SK-N-SH (cell line): ENCODE measurements around the gene NUDT7. TPM values are rescaled to one million over a fixed set of nuclear protein-coding genes. Genes with fewer than 3 reads are reported as not detected.

Experiments
- CTCF ChIA-PET: fragments of 300-600, 350-600 bp; formaldehyde crosslinking; extraction: SDS; loops from one replicate; lab custom pipeline; 2021; lab: Yijun Ruan, JAX
- POLR2A ChIA-PET: fragments of 350-600 bp; sonication (Branson Sonifier 250); formaldehyde crosslinking; extraction: SDS; loops from one replicate; lab custom pipeline; 2020; ENCODE audit warnings: antibody characterized with exemption, inconsistent platforms; lab: Yijun Ruan, JAX
- DNase-seq: peaks from one replicate; pipeline ENCODE4 v3.0.0; 2012
- H2AFZ ChIP-seq: fragments of 200-600 bp; sonication (generic); 2 replicates; pipeline ENCODE4 v1.8.1; 2016; ENCODE audit warnings: antibody characterized with exemption, mild to moderate bottlenecking, low read depth
- H3F3A ChIP-seq: fragments of 200-600 bp; sonication (generic); replicated peaks from 2 replicates; pipeline ENCODE3; 2016; ENCODE audit warnings: antibody characterized with exemption, mild to moderate bottlenecking; ENCODE audit not compliant: insufficient read depth
- H3K27ac ChIP-seq, 2 experiments: fragments of 200-500 bp in 1 of 2; fragments of 200-600 bp in 1 of 2; sonication (Bioruptor generic) in 1 of 2; sonication (generic), shearing (Covaris generic) in 1 of 2; 2 replicates each; pipeline versions ENCODE4 v1.5.1 to v1.6.1; 2014 to 2016; ENCODE audit warnings: low read depth in 2 of 2, inconsistent platforms in 1 of 2, low read length in 1 of 2, mild to moderate bottlenecking in 1 of 2, mixed read lengths in 1 of 2
- H3K27me3 ChIP-seq: fragments of 200-600 bp; sonication (generic), shearing (Covaris generic); 2 replicates; pipeline ENCODE4 v1.6.1; 2016; ENCODE audit warnings: mixed run types; ENCODE audit not compliant: insufficient read depth
- H3K36me3 ChIP-seq, 2 experiments: fragments of 200-500 bp in 1 of 2; fragments of 200-600 bp in 1 of 2; sonication (Bioruptor generic) in 1 of 2; sonication (generic) in 1 of 2; replicated peaks in 1 of 2; 2 replicates each; pipeline versions ENCODE3 to v1.5.1; 2014 to 2016; ENCODE audit warnings: low read length in 1 of 2, mild to moderate bottlenecking in 1 of 2; ENCODE audit not compliant: insufficient read depth in 2 of 2, control insufficient read depth in 1 of 2
- H3K4me1 ChIP-seq, 2 experiments: fragments of 200-500 bp in 1 of 2; fragments of 200-600 bp in 1 of 2; sonication (Bioruptor generic) in 1 of 2; sonication (generic), shearing (Covaris generic) in 1 of 2; 2 replicates each; pipeline versions ENCODE4 v1.5.1 to v1.6.1; 2014 to 2016; ENCODE audit warnings: low read depth in 1 of 2, low read length in 1 of 2, mixed run types in 1 of 2; ENCODE audit not compliant: insufficient read depth in 2 of 2, control insufficient read depth in 1 of 2
- H3K4me2 ChIP-seq: fragments of 200-600 bp; sonication (generic), shearing (Covaris generic); 2 replicates; pipeline ENCODE4 v1.6.1; 2017; ENCODE audit warnings: mixed run types
- H3K4me3 ChIP-seq, 2 experiments: fragments of 200-500 bp in 1 of 2; fragments of 200-600 bp in 1 of 2; sonication (Bioruptor generic) in 1 of 2; sonication (generic), shearing (Covaris generic) in 1 of 2; 2 replicates each; pipeline versions ENCODE4 v1.5.1 to v1.8.1; 2014 to 2016; ENCODE audit warnings: low read depth in 2 of 2, inconsistent platforms in 1 of 2, low read length in 1 of 2, mild to moderate bottlenecking in 1 of 2, mixed read lengths in 1 of 2, moderate library complexity in 1 of 2
- H3K79me2 ChIP-seq: fragments of 200-600 bp; sonication (generic); 2 replicates; pipeline ENCODE4 v1.8.1; 2017; ENCODE audit warnings: mild to moderate bottlenecking; ENCODE audit not compliant: insufficient read depth
- H3K9ac ChIP-seq: fragments of 200-600 bp; sonication (generic); 2 replicates; pipeline ENCODE4 v1.6.1; 2017; ENCODE audit warnings: mixed run types
- H3K9me2 ChIP-seq: fragments of 200-600 bp; sonication (generic); 2 replicates; pipeline ENCODE4 v1.6.1; 2017; ENCODE audit warnings: mixed run types
- H3K9me3 ChIP-seq: fragments of 200-600 bp; sonication (generic); 2 replicates; pipeline ENCODE4 v1.6.1; 2017; ENCODE audit warnings: mixed run types, mild to moderate bottlenecking, moderate library complexity
- H4K20me1 ChIP-seq: fragments of 200-600 bp; sonication (generic); 2 replicates; pipeline ENCODE4 v1.6.1; 2017; ENCODE audit warnings: mild to moderate bottlenecking, mixed run types; ENCODE audit not compliant: insufficient read depth
- CHD2 ChIP-seq: fragments of 150-350 bp; IDR thresholded peaks from 2 replicates; pipeline ENCODE4 v1.6.1; 2018; ENCODE audit warnings: low read length; ENCODE audit not compliant: partially characterized antibody
- CTCF ChIP-seq: fragments of 200-600 bp; sonication (generic); IDR thresholded peaks from 2 replicates; pipeline ENCODE4 v1.6.1; 2017; ENCODE audit warnings: antibody characterized with exemption, mild to moderate bottlenecking, moderate library complexity
- ELF1 ChIP-seq: IDR thresholded peaks from 2 replicates; pipeline ENCODE4 v1.4.0; 2012
- EP300 ChIP-seq, 2 experiments: IDR thresholded peaks; 2 replicates each; pipeline versions ENCODE4 v1.4.0 to v1.6.1; 2012; ENCODE audit warnings: borderline replicate concordance in 1 of 2, low read depth in 1 of 2, low read length in 1 of 2
- FOSL2 ChIP-seq: IDR thresholded peaks from 2 replicates; pipeline ENCODE4 v1.4.0; 2012; ENCODE audit warnings: low read depth, mild to moderate bottlenecking, moderate library complexity, borderline replicate concordance
- FOXJ3 ChIP-seq: sonication (generic); formaldehyde crosslinking; IDR thresholded peaks from 2 replicates; pipeline ENCODE4 v1.5.1; 2020; ENCODE audit warnings: mild to moderate bottlenecking, missing genetic modification reagents
- FOXM1 ChIP-seq: IDR thresholded peaks from 2 replicates; pipeline ENCODE4 v1.4.0; 2012; ENCODE audit warnings: low read depth, mild to moderate bottlenecking
- GABPA ChIP-seq: IDR thresholded peaks from 2 replicates; pipeline ENCODE4 v1.4.0; 2012; ENCODE audit warnings: low read depth, mild to moderate bottlenecking
- JUND ChIP-seq: IDR thresholded peaks from 2 replicates; pipeline ENCODE4 v1.4.0; 2012
- MAX ChIP-seq: IDR thresholded peaks from 2 replicates; pipeline ENCODE4 v1.4.0; 2012; ENCODE audit warnings: low read depth
- MEF2A ChIP-seq: IDR thresholded peaks from 2 replicates; pipeline ENCODE4 v1.4.0; 2012; ENCODE audit warnings: low read depth, borderline replicate concordance
- MXI1 ChIP-seq: IDR thresholded peaks from 2 replicates; pipeline ENCODE4 v1.6.1; 2012; ENCODE audit warnings: mild to moderate bottlenecking, low read depth, low read length, improper control_type of control experiment
- NFIC ChIP-seq: IDR thresholded peaks from 2 replicates; pipeline ENCODE4 v1.4.0; 2012; ENCODE audit warnings: borderline replicate concordance
- PBX3 ChIP-seq: IDR thresholded peaks from 2 replicates; pipeline ENCODE4; 2012
- POLR2AphosphoS5 ChIP-seq: IDR thresholded peaks from 2 replicates; pipeline ENCODE4 v1.6.1; 2012; ENCODE audit warnings: low read depth, low read length
- RAD21 ChIP-seq: IDR thresholded peaks from 2 replicates; pipeline ENCODE4 v1.6.1; 2012; ENCODE audit warnings: mild to moderate bottlenecking, low read length
- RCOR1 ChIP-seq: fragments of 150-350 bp; IDR thresholded peaks from 2 replicates; pipeline ENCODE4 v1.6.1; 2017; ENCODE audit warnings: antibody characterized with exemption, low read length
- RFX5 ChIP-seq: IDR thresholded peaks from 2 replicates; pipeline ENCODE4 v1.6.1; 2012; ENCODE audit warnings: mild to moderate bottlenecking, improper control_type of control experiment, low read length
- RXRA ChIP-seq: IDR thresholded peaks from 2 replicates; pipeline ENCODE4 v1.4.0; 2012; ENCODE audit warnings: low read depth, mild to moderate bottlenecking, borderline replicate concordance
- SMC3 ChIP-seq: IDR thresholded peaks from 2 replicates; pipeline ENCODE4 v1.6.1; 2012; ENCODE audit warnings: low read depth, low read length, improper control_type of control experiment
- TEAD4 ChIP-seq: IDR thresholded peaks from 2 replicates; pipeline ENCODE4 v1.4.0; 2012; ENCODE audit warnings: mild to moderate bottlenecking, borderline replicate concordance; ENCODE audit not compliant: insufficient read depth
- USF1 ChIP-seq: IDR thresholded peaks from 2 replicates; pipeline ENCODE4 v1.4.0; 2012; ENCODE audit warnings: low read depth, borderline replicate concordance
- USF2 ChIP-seq: fragments of 150-350 bp; IDR thresholded peaks from 2 replicates; pipeline ENCODE4 v1.6.1; 2017; ENCODE audit warnings: antibody characterized with exemption, low read length, low read depth, borderline replicate concordance
- YY1 ChIP-seq: IDR thresholded peaks from 2 replicates; pipeline ENCODE4 v1.4.0; 2012; ENCODE audit warnings: low read depth, mild to moderate bottlenecking
- WGBS: methylation state at CpG from one replicate; pipeline ENCODE4 v1.1.6; 2017; ENCODE audit warnings: low lambda C conversion rate; 5-methylcytosine and 5-hydroxymethylcytosine counted together
- polyA plus RNA-seq, 3 experiments: library from polyadenylated mRNA; depleted of rRNA; stranded (reverse); fragments of >200 nt; gene quantifications; 2 replicates each; pipeline ENCODE4 v1.2.3, GENCODE V29; 2012

Gene NUDT7
- polyA plus RNA-seq, 1 of the 3 experiments (the other 2 are of a cell fraction) = 11.4 TPM

GRCh38 chr16:77675464-77676324, 46.6 kb upstream of the NUDT7 start:
- H3K36me3 ChIP-seq = no peaks in the 10 kb centered on the region
- H3K4me2 ChIP-seq = peak overlapping the region; percentile 33; the same call in 1 of the 2 replicates
- no peaks in the 10 kb centered on the region for H4K20me1 ChIP-seq
- 23% methylated on average over 15 of the region's 15 CpGs for WGBS
- no peak for TF ChIP-seq FOXJ3 (CRISPR knock-in tag)
- no peak for TF ChIP-seq NFIC
- TF ChIP-seq FOSL2 = no peak
- TF ChIP-seq FOXM1 = no peak
- TF ChIP-seq RAD21 = peak; percentile 99
- TF ChIP-seq MEF2A = no peak
- no peak for TF ChIP-seq ELF1
- TF ChIP-seq POLR2AphosphoS5 = no peak
- TF ChIP-seq RCOR1 = 0 out of 2 replicates have a peak, but pooled peaks have one; percentile 41
- no peak for TF ChIP-seq MXI1
- TF ChIP-seq SMC3 = peak; percentile 100
- peak; percentile 30 for TF ChIP-seq CHD2
- TF ChIP-seq JUND = no peak
- TF ChIP-seq PBX3 = no peak
- TF ChIP-seq RFX5 = no peak
- no peak for TF ChIP-seq MAX
- no peak for TF ChIP-seq RXRA
- no peak for TF ChIP-seq GABPA
- no peak for TF ChIP-seq TEAD4
- no peak for TF ChIP-seq YY1
- TF ChIP-seq USF1 = no peak
- no peak for TF ChIP-seq EP300 (IDR thresholded peaks at IDR 0.05; ENCODE audit: borderline replicate concordance in 1 of 2, low read depth in 1 of 2, low read length in 1 of 2)
- peak; percentile 95 for TF ChIP-seq CTCF
- TF ChIP-seq USF2 = no peak
- no peak overlapping the region for H3K9ac ChIP-seq
- H3K27me3 ChIP-seq = no peaks in the 10 kb centered on the region
- no peaks in the 10 kb centered on the region for H3K9me2 ChIP-seq
- no peak overlapping the region for H2AFZ ChIP-seq
- H3K27ac ChIP-seq = no peak overlapping the region
- CTCF ChIA-PET = interaction anchor here (0.5 to 4.9 kb wide), 32 partner anchors 8 to 891 kb away, joined by 3 to 84 read pairs (median 3); no protein-coding TSS in a partner anchor
- POLR2A ChIA-PET = no interaction called here
- peak overlapping the region in 1 of 2 experiments; percentile 27; a peak in 2 of 4 replicates for H3K4me3 ChIP-seq
- no peaks in the 10 kb centered on the region for H3K9me3 ChIP-seq
- no peaks in the 10 kb centered on the region for H3F3A ChIP-seq
- DNase-seq = peak; percentile 79
- H3K4me1 ChIP-seq = no peaks in the 10 kb centered on the region
- no peaks in the 10 kb centered on the region for H3K79me2 ChIP-seq
